Gastrocnemius medialis (tissue), 4 donors: Measurements from ENCODE around the gene CCDC91. TPM values are rescaled to one million over a fixed set of nuclear protein-coding genes. Genes with fewer than 3 reads are reported as not detected.

Source experiments
- ATAC-seq, 2 donors: fragments of 150-250 bp; one replicate each; pipeline ENCODE4 v1.9.1; 2016
- DNase-seq, 2 donors: peaks; one replicate each; pipeline ENCODE4 v3.0.0-alpha.2; 2019
- H3K27ac ChIP-seq, 4 donors: fragments of 200-600 bp; sonication (generic); 1 replicate in 1 of 4; 2 replicates in 3 of 4; pipeline ENCODE4 v1.5.1; 2016 to 2018; ENCODE audit warnings: mild to moderate bottlenecking in 2 of 4, moderate library complexity in 1 of 4
- H3K27me3 ChIP-seq, 3 donors: fragments of 200-600 bp; sonication (generic) in 2 of 3; 1 replicate in 1 of 3; 2 replicates in 2 of 3; pipeline versions ENCODE4 v1.5.1 to v1.6.0; 2016 to 2019; ENCODE audit warnings: mild to moderate bottlenecking in 1 of 3, moderate library complexity in 1 of 3
- H3K36me3 ChIP-seq, 2 donors: fragments of 200-600 bp; sonication (generic) in 1 of 2; one replicate each; pipeline ENCODE4 v1.5.1; 2017 to 2018
- H3K4me1 ChIP-seq, 2 donors: fragments of 200-600 bp; sonication (generic) in 1 of 2; one replicate each; pipeline ENCODE4 v1.5.1; 2016 to 2017; ENCODE audit warnings: mild to moderate bottlenecking in 2 of 2
- H3K4me3 ChIP-seq, 4 donors: fragments of 200-600 bp; sonication (generic) in 3 of 4; 1 replicate in 1 of 4; 2 replicates in 3 of 4; pipeline ENCODE4 v1.5.1; 2016 to 2019; ENCODE audit warnings: mild to moderate bottlenecking in 2 of 4
- H3K9me3 ChIP-seq, 3 donors: fragments of 200-600 bp; sonication (generic) in 2 of 3; 1 replicate in 1 of 3; 2 replicates in 2 of 3; pipeline ENCODE4 v1.5.1; 2016 to 2019
- CTCF ChIP-seq, 5 experiments: fragments of 450-650 bp in 3 of 5; fragments of 200-600 bp in 2 of 5; sonication (generic) in 2 of 5; IDR thresholded peaks in 4 of 5; conservative IDR thresholded peaks in 1 of 5; 1 replicate in 4 of 5; 2 replicates in 1 of 5; pipeline ENCODE4 v1.5.1; 2016 to 2019; ENCODE audit warnings: antibody characterized with exemption in 5 of 5, mild to moderate bottlenecking in 3 of 5, moderate library complexity in 3 of 5
- POLR2A ChIP-seq, 2 donors: fragments of 450-650 bp; IDR thresholded peaks; one replicate each; pipeline ENCODE4 v1.6.1; 2017; ENCODE audit warnings: antibody characterized with exemption in 2 of 2, mild to moderate bottlenecking in 2 of 2, moderate library complexity in 2 of 2
- in situ Hi-C, 4 donors: fragments of 200-750 bp; cut with MboI; loops; one replicate each; pipeline versions ENCODE4 v1.15.0 to v1.8.0; 2017; ENCODE audit warnings: low sequenced_read_pairs in 4 of 4
- intact Hi-C: fragments of 100-400 bp; cut with DNase I; formaldehyde crosslinking; loops from one replicate; pipeline ENCODE4 v1.15.1; 2023; ENCODE audit warnings: low total_unique reads
- total RNA-seq, 4 donors: library from RNA; depleted of rRNA; stranded (reverse); fragments of >200 nt; gene quantifications; one replicate each; pipeline versions ENCODE4 v1.1.0 to v1.2.3, GENCODE V29; 2016

The CCDC91 gene
- total RNA-seq, 4 donors from 2014 or later, result 22.3 to 50.6 (median 36.6) TPM

GRCh38 chr12:28349196-28349595 lies 158.9 kb downstream of the CCDC91 start:
- in situ Hi-C loops, result no loop called here
- Histone ChIP-seq H3K27ac (no peak overlapping the region), H3K36me3 (peaks cover 0 to 10% of the 10 kb centered on the region in 2 donors), H3K4me3 (no peak overlapping the region), H3K27me3 (no peaks in the 10 kb centered on the region), H3K9me3 (no peaks in the 10 kb centered on the region), H3K4me1 (peaks cover 6% of the 10 kb centered on the region in 2 donors)
- ATAC-seq, result no peak
- DNase-seq, result no peak
- intact Hi-C loops, result no loop called here
- TF ChIP-seq CTCF (IDR thresholded peaks at IDR 0.05 in 4 of 5, conservative IDR thresholded peaks at IDR 0.05 in 1 of 5), result no peak
- no peak for TF ChIP-seq POLR2A (IDR thresholded peaks at IDR 0.05)

GRCh38 chr12:28350502-28350901 lies 160.2 kb downstream of the CCDC91 start:
- intact Hi-C loops (no loop called here), in situ Hi-C loops (no loop called here)
- TF ChIP-seq POLR2A (IDR thresholded peaks at IDR 0.05) (no peak), CTCF (IDR thresholded peaks at IDR 0.05 in 4 of 5, conservative IDR thresholded peaks at IDR 0.05 in 1 of 5) (no peak)
- peaks cover 6% of the 10 kb centered on the region in 2 donors for H3K4me1 ChIP-seq
- H3K27me3 ChIP-seq, result no peaks in the 10 kb centered on the region
- ATAC-seq (no peak), DNase-seq (no peak)
- no peak overlapping the region for H3K4me3 ChIP-seq
- peaks cover 0 to 10% of the 10 kb centered on the region in 2 donors for H3K36me3 ChIP-seq
- no peaks in the 10 kb centered on the region for H3K9me3 ChIP-seq
- no peak overlapping the region for H3K27ac ChIP-seq

GRCh38 chr12:28351414-28351813 lies 161.2 kb downstream of the CCDC91 start:
- Histone ChIP-seq H3K4me1 (peaks cover 6% of the 10 kb centered on the region in 2 donors), H3K27me3 (no peaks in the 10 kb centered on the region), H3K4me3 (no peak overlapping the region), H3K36me3 (peaks cover 0 to 10% of the 10 kb centered on the region in 2 donors), H3K9me3 (no peaks in the 10 kb centered on the region), H3K27ac (no peak overlapping the region)
- TF ChIP-seq CTCF (IDR thresholded peaks at IDR 0.05 in 4 of 5, conservative IDR thresholded peaks at IDR 0.05 in 1 of 5) (no peak), POLR2A (IDR thresholded peaks at IDR 0.05) (no peak)
- in situ Hi-C loops, result no loop called here
- ATAC-seq (no peak), DNase-seq (no peak)
- intact Hi-C loops, result no loop called here

- in situ Hi-C loops, result no loop called here
- H3K9me3 ChIP-seq, result no peaks in the 10 kb centered on the region
- intact Hi-C loops, result no loop called here
- no peak overlapping the region for H3K27ac ChIP-seq
- no peak for TF ChIP-seq CTCF (IDR thresholded peaks at IDR 0.05 in 4 of 5, conservative IDR thresholded peaks at IDR 0.05 in 1 of 5)
- TF ChIP-seq POLR2A (IDR thresholded peaks at IDR 0.05), result no peak
- peaks cover 0 to 10% of the 10 kb centered on the region in 2 donors for H3K36me3 ChIP-seq
- no peak overlapping the region for H3K4me3 ChIP-seq
- peaks cover 6% of the 10 kb centered on the region in 2 donors for H3K4me1 ChIP-seq
- ATAC-seq (no peak), DNase-seq (no peak)
- no peaks in the 10 kb centered on the region for H3K27me3 ChIP-seq
Measured at GRCh38 chr12:28355161-28355560, 164.9 kb downstream of the CCDC91 start.

GRCh38 chr12:28360253-28360652 lies 170.0 kb downstream of the CCDC91 start:
- Histone ChIP-seq H3K9me3 (no peaks in the 10 kb centered on the region), H3K4me1 (no peaks in the 10 kb centered on the region), H3K36me3 (no peaks in the 10 kb centered on the region), H3K27me3 (no peaks in the 10 kb centered on the region), H3K27ac (no peak overlapping the region), H3K4me3 (no peak overlapping the region)
- no peak for TF ChIP-seq POLR2A (IDR thresholded peaks at IDR 0.05)
- no peak for TF ChIP-seq CTCF (IDR thresholded peaks at IDR 0.05 in 4 of 5, conservative IDR thresholded peaks at IDR 0.05 in 1 of 5)
- in situ Hi-C loops (no loop called here), intact Hi-C loops (no loop called here)
- no peak for ATAC-seq
- no peak for DNase-seq
